Measurements from ENCODE around the gene TNFRSF4. TPM values are rescaled to one million over a fixed set of nuclear protein-coding genes. Genes with fewer than 3 reads are reported as not detected.

The TNFRSF4 gene
- total and polyA plus RNA-seq, 8 donors = 2.0 to 4.5 (median 3.1) TPM

DNA sequence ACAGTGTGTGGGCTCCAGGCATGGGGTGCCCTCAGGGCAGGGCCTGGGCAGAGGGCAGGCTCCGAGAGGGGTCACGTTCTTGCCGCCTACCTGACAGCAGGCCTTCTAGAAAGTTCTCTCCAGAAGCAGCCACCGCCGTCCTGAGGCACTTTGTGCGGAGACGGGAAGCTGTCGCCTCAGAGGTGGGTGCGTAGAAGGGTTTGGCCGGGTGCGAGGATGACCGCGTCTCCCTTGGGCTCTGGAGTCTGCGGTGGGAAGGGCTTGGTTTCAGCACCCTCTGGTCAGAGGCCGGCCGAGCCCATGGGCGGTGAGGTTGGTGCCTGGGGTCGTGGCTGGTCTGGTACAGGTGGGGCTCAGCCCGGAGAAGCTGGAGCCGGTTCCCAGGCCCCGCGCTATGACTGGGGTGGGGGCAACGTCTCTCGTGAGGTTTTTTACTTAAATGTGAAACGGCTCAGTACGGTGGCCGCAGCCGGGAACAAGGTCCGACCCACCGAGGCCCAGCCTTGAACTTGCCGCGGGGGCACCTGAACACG lies 50.3 kb downstream of the TNFRSF4 start:
- DNase-seq = no peak

GRCh38 chr1:1162597-1163537 lies 51.1 kb downstream of the TNFRSF4 start:
- Histone ChIP-seq H3K9me3 (no peaks in the 10 kb centered on the region), H3K4me1 (peaks cover 5 to 12% of the 10 kb centered on the region in 2 donors), H3K27ac (peak overlapping the region; percentile 13 to 63), H3K36me3 (no peaks in the 10 kb centered on the region), H3K27me3 (peaks cover 6 to 57% of the 10 kb centered on the region in 2 donors), H3K4me3 (peak overlapping the region; percentile 27 to 49)
- TF ChIP-seq, protein P1, sequence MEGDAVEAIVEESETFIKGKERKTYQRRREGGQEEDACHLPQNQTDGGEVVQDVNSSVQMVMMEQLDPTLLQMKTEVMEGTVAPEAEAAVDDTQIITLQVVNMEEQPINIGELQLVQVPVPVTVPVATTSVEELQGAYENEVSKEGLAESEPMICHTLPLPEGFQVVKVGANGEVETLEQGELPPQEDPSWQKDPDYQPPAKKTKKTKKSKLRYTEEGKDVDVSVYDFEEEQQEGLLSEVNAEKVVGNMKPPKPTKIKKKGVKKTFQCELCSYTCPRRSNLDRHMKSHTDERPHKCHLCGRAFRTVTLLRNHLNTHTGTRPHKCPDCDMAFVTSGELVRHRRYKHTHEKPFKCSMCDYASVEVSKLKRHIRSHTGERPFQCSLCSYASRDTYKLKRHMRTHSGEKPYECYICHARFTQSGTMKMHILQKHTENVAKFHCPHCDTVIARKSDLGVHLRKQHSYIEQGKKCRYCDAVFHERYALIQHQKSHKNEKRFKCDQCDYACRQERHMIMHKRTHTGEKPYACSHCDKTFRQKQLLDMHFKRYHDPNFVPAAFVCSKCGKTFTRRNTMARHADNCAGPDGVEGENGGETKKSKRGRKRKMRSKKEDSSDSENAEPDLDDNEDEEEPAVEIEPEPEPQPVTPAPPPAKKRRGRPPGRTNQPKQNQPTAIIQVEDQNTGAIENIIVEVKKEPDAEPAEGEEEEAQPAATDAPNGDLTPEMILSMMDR (IDR thresholded peaks at IDR 0.05) = no peak
- ATAC-seq (peak; percentile 89), DNase-seq (peak; percentile 38 to 93 (median 79))
- intact Hi-C loops (cut with DNase I) = no loop called here

More for the DNA sequence above, 50.3 kb downstream of the TNFRSF4 start:
- Histone ChIP-seq H3K27ac (peak overlapping the region; percentile 13 to 63), H3K27me3 (peaks cover 6 to 65% of the 10 kb centered on the region in 2 donors), H3K4me3 (peak overlapping the region; percentile 27 to 49), H3K4me1 (peaks cover 0 to 5% of the 10 kb centered on the region in 2 donors), H3K9me3 (no peaks in the 10 kb centered on the region), H3K36me3 (no peaks in the 10 kb centered on the region)
- TF ChIP-seq, protein P1 (IDR thresholded peaks at IDR 0.05) = no peak
- intact Hi-C loops (cut with DNase I) = no loop called here
- peak; percentile 6 for ATAC-seq

- Histone ChIP-seq H3K9me3 (no peaks in the 10 kb centered on the region), H3K4me3 (no peak overlapping the region), H3K27ac (no peak overlapping the region), H3K4me1 (peaks cover 5 to 12% of the 10 kb centered on the region in 2 donors), H3K36me3 (no peaks in the 10 kb centered on the region), H3K27me3 (peaks cover 6 to 46% of the 10 kb centered on the region in 2 donors)
- no peak for ATAC-seq
- intact Hi-C loops (cut with DNase I) = no loop called here
- DNase-seq = no peak
- TF ChIP-seq, protein P1 (IDR thresholded peaks at IDR 0.05) = no peak
These were observed 52.3 kb downstream of the TNFRSF4 start for GRCh38 chr1:1161683-1162079.

Small RNA genes lying within 50 kb of the gene (microRNA-seq; reads per million reads assigned to microRNA genes)
- gene MIR200A = 544 to 732 reads per million in 2 donors
- gene MIR200B = 2,356 to 2,497 reads per million in 2 donors
- gene MIR429 = 525 to 750 reads per million in 2 donors

Other genes starting within 250 kb of the TNFRSF4 start
- 1 to 10 TPM; 3.8 to 5.1 TPM for gene PLEKHN1, start 247.7 kb downstream of the TNFRSF4 start, total RNA-seq
- gene PLEKHN1, start 247.7 kb downstream of the TNFRSF4 start, polyA plus RNA-seq (ENCODE audit: insufficient read length in 6 of 6) = 1 to 10 TPM in 1 of 6 donors, under 1 TPM in 5; 0.11 to 1.1 (median 0.49) TPM
- not detected for gene PERM1, start 232.1 kb downstream of the TNFRSF4 start, total RNA-seq
- gene PERM1, start 232.1 kb downstream of the TNFRSF4 start, polyA plus RNA-seq (ENCODE audit: insufficient read length in 6 of 6) = under 1 TPM in 4 of 6 donors, not detected in 2; 0.27 to 0.45 (median 0.36) TPM
- gene HES4, start 214.1 kb downstream of the TNFRSF4 start, total RNA-seq = 10 to 100 TPM; 25.6 to 37.5 TPM
- 10 to 100 TPM in 2 of 6 donors, 1 to 10 TPM in 4; 4.4 to 11.7 (median 8.7) TPM for gene HES4, start 214.1 kb downstream of the TNFRSF4 start, polyA plus RNA-seq (ENCODE audit: insufficient read length in 6 of 6)
- gene ISG15, start 200.7 kb downstream of the TNFRSF4 start, total RNA-seq = 10 to 100 TPM; 75.4 to 90.0 TPM
- gene ISG15, start 200.7 kb downstream of the TNFRSF4 start, polyA plus RNA-seq (ENCODE audit: insufficient read length in 6 of 6) = 10 to 100 TPM in 5 of 6 donors, 1 to 10 TPM in 1; 8.3 to 18.5 (median 13.4) TPM
- 100 to 1,000 TPM in 1 of 2 donors, 10 to 100 TPM in 1; 96.8 to 208 TPM for gene AGRN, start 194.0 kb downstream of the TNFRSF4 start, total RNA-seq
- gene AGRN, start 194.0 kb downstream of the TNFRSF4 start, polyA plus RNA-seq (ENCODE audit: insufficient read length in 6 of 6) = 100 to 1,000 TPM; 125 to 194 (median 149) TPM
- gene RNF223, start 139.8 kb downstream of the TNFRSF4 start, total RNA-seq = 1 to 10 TPM; 1.2 to 1.7 TPM
- under 1 TPM; 0.13 to 0.31 (median 0.16) TPM for gene RNF223, start 139.8 kb downstream of the TNFRSF4 start, polyA plus RNA-seq (ENCODE audit: insufficient read length in 6 of 6)
- gene C1orf159, start 98.1 kb downstream of the TNFRSF4 start, total RNA-seq = 10 to 100 TPM in 1 of 2 donors, 1 to 10 TPM in 1; 8.0 to 14.0 TPM
- gene C1orf159, start 98.1 kb downstream of the TNFRSF4 start, polyA plus RNA-seq (ENCODE audit: insufficient read length in 6 of 6) = 10 to 100 TPM in 3 of 6 donors, 1 to 10 TPM in 3; 7.7 to 16.0 (median 10.1) TPM
- gene TTLL10, start 40.3 kb downstream of the TNFRSF4 start, total RNA-seq = 1 to 10 TPM in 1 of 2 donors, under 1 TPM in 1; 0.17 to 4.6 TPM
- 1 to 10 TPM in 5 of 6 donors, under 1 TPM in 1; 0.63 to 3.0 (median 1.7) TPM for gene TTLL10, start 40.3 kb downstream of the TNFRSF4 start, polyA plus RNA-seq (ENCODE audit: insufficient read length in 6 of 6)
- 1 to 10 TPM; 1.1 to 1.3 TPM for gene TNFRSF18, start 7.6 kb downstream of the TNFRSF4 start, total RNA-seq
- under 1 TPM; 0.38 to 0.73 (median 0.51) TPM for gene TNFRSF18, start 7.6 kb downstream of the TNFRSF4 start, polyA plus RNA-seq (ENCODE audit: insufficient read length in 6 of 6)
- gene SDF4, start 17.8 kb upstream of the TNFRSF4 start, total RNA-seq = 100 to 1,000 TPM; 152 to 166 TPM
- 100 to 1,000 TPM in 2 of 6 donors, 10 to 100 TPM in 4; 86.7 to 124 (median 97.5) TPM for gene SDF4, start 17.8 kb upstream of the TNFRSF4 start, polyA plus RNA-seq (ENCODE audit: insufficient read length in 6 of 6)
- gene B3GALT6, start 18.1 kb upstream of the TNFRSF4 start, total RNA-seq = 10 to 100 TPM; 12.6 to 25.2 TPM
- gene B3GALT6, start 18.1 kb upstream of the TNFRSF4 start, polyA plus RNA-seq (ENCODE audit: insufficient read length in 6 of 6) = 10 to 100 TPM; 13.2 to 21.4 (median 17.8) TPM
- gene C1QTNF12, start 32.6 kb upstream of the TNFRSF4 start, total RNA-seq = 1 to 10 TPM; 1.2 to 2.2 TPM
- gene C1QTNF12, start 32.6 kb upstream of the TNFRSF4 start, polyA plus RNA-seq (ENCODE audit: insufficient read length in 6 of 6) = 1 to 10 TPM in 2 of 6 donors, under 1 TPM in 4; 0.52 to 1.4 (median 0.78) TPM
- gene UBE2J2, start 59.7 kb upstream of the TNFRSF4 start, total RNA-seq = 10 to 100 TPM; 42.8 to 53.1 TPM
- 10 to 100 TPM; 45.1 to 68.6 (median 52.1) TPM for gene UBE2J2, start 59.7 kb upstream of the TNFRSF4 start, polyA plus RNA-seq (ENCODE audit: insufficient read length in 6 of 6)
- gene SCNN1D, start 66.3 kb upstream of the TNFRSF4 start, total RNA-seq = 1 to 10 TPM; 2.1 to 4.3 TPM
- gene SCNN1D, start 66.3 kb upstream of the TNFRSF4 start, polyA plus RNA-seq (ENCODE audit: insufficient read length in 6 of 6) = 10 to 100 TPM in 3 of 6 donors, 1 to 10 TPM in 3; 5.9 to 13.1 (median 9.4) TPM
- gene ACAP3, start 93.8 kb upstream of the TNFRSF4 start, total RNA-seq = 10 to 100 TPM; 56.4 to 60.2 TPM
- gene ACAP3, start 93.8 kb upstream of the TNFRSF4 start, polyA plus RNA-seq (ENCODE audit: insufficient read length in 6 of 6) = 10 to 100 TPM; 30.8 to 73.6 (median 41.1) TPM
- 10 to 100 TPM; 17.4 to 18.3 TPM for gene PUSL1, start 94.4 kb upstream of the TNFRSF4 start, total RNA-seq
- 10 to 100 TPM in 1 of 6 donors, 1 to 10 TPM in 5; 4.3 to 10.9 (median 7.8) TPM for gene PUSL1, start 94.4 kb upstream of the TNFRSF4 start, polyA plus RNA-seq (ENCODE audit: insufficient read length in 6 of 6)
- 10 to 100 TPM; 67.0 to 90.4 TPM for gene INTS11, start 110.5 kb upstream of the TNFRSF4 start, total RNA-seq
- gene INTS11, start 110.5 kb upstream of the TNFRSF4 start, polyA plus RNA-seq (ENCODE audit: insufficient read length in 6 of 6) = 100 to 1,000 TPM; 106 to 166 (median 127) TPM
- gene CPTP, start 110.6 kb upstream of the TNFRSF4 start, total RNA-seq = 10 to 100 TPM; 24.5 to 25.2 TPM
- gene CPTP, start 110.6 kb upstream of the TNFRSF4 start, polyA plus RNA-seq (ENCODE audit: insufficient read length in 6 of 6) = 10 to 100 TPM; 10.6 to 17.6 (median 13.5) TPM
- under 1 TPM; 0.20 to 0.37 TPM for gene TAS1R3, start 117.1 kb upstream of the TNFRSF4 start, total RNA-seq
- gene TAS1R3, start 117.1 kb upstream of the TNFRSF4 start, polyA plus RNA-seq (ENCODE audit: insufficient read length in 6 of 6) = under 1 TPM; 0.23 to 0.75 (median 0.41) TPM
- gene DVL1, start 135.3 kb upstream of the TNFRSF4 start, total RNA-seq = 10 to 100 TPM; 67.4 to 81.2 TPM
- 10 to 100 TPM; 20.6 to 41.4 (median 28.5) TPM for gene DVL1, start 135.3 kb upstream of the TNFRSF4 start, polyA plus RNA-seq (ENCODE audit: insufficient read length in 6 of 6)
- 100 to 1,000 TPM in 1 of 2 donors, 10 to 100 TPM in 1; 78.3 to 129 TPM for gene MXRA8, start 144.4 kb upstream of the TNFRSF4 start, total RNA-seq
- gene MXRA8, start 144.4 kb upstream of the TNFRSF4 start, polyA plus RNA-seq (ENCODE audit: insufficient read length in 6 of 6) = 100 to 1,000 TPM; 113 to 151 (median 143) TPM
- gene AURKAIP1, start 161.1 kb upstream of the TNFRSF4 start, total RNA-seq = 100 to 1,000 TPM in 1 of 2 donors, 10 to 100 TPM in 1; 99.3 to 127 TPM
- gene AURKAIP1, start 161.1 kb upstream of the TNFRSF4 start, polyA plus RNA-seq (ENCODE audit: insufficient read length in 6 of 6) = 10 to 100 TPM; 36.9 to 64.0 (median 48.2) TPM
- 100 to 1,000 TPM; 142 to 161 TPM for gene CCNL2, start 185.2 kb upstream of the TNFRSF4 start, total RNA-seq
- 100 to 1,000 TPM; 250 to 405 (median 339) TPM for gene CCNL2, start 185.2 kb upstream of the TNFRSF4 start, polyA plus RNA-seq (ENCODE audit: insufficient read length in 6 of 6)
- 100 to 1,000 TPM in 1 of 2 donors, 10 to 100 TPM in 1; 69.5 to 103 TPM for gene MRPL20, start 193.1 kb upstream of the TNFRSF4 start, total RNA-seq
- gene MRPL20, start 193.1 kb upstream of the TNFRSF4 start, polyA plus RNA-seq (ENCODE audit: insufficient read length in 6 of 6) = 100 to 1,000 TPM in 3 of 6 donors, 10 to 100 TPM in 3; 90.8 to 145 (median 99.8) TPM
- 10 to 100 TPM; 18.4 to 35.2 TPM for gene ANKRD65, start 207.1 kb upstream of the TNFRSF4 start, total RNA-seq
- gene ANKRD65, start 207.1 kb upstream of the TNFRSF4 start, polyA plus RNA-seq (ENCODE audit: insufficient read length in 6 of 6) = 10 to 100 TPM; 25.7 to 41.6 (median 31.7) TPM
- 100 to 1,000 TPM; 113 to 147 TPM for gene VWA1, start 221.5 kb upstream of the TNFRSF4 start, total RNA-seq
- 100 to 1,000 TPM in 1 of 6 donors, 10 to 100 TPM in 5; 50.0 to 104 (median 60.9) TPM for gene VWA1, start 221.5 kb upstream of the TNFRSF4 start, polyA plus RNA-seq (ENCODE audit: insufficient read length in 6 of 6)
- 10 to 100 TPM in 1 of 2 donors, 1 to 10 TPM in 1; 9.9 to 14.9 TPM for gene ATAD3C, start 235.5 kb upstream of the TNFRSF4 start, total RNA-seq
- 1 to 10 TPM in 5 of 6 donors, under 1 TPM in 1; 0.88 to 4.5 (median 3.1) TPM for gene ATAD3C, start 235.5 kb upstream of the TNFRSF4 start, polyA plus RNA-seq (ENCODE audit: insufficient read length in 6 of 6)

All from left lung (tissue), 10 donors.